ENCODE data around the gene CELF4.

Gene CELF4

DNA sequence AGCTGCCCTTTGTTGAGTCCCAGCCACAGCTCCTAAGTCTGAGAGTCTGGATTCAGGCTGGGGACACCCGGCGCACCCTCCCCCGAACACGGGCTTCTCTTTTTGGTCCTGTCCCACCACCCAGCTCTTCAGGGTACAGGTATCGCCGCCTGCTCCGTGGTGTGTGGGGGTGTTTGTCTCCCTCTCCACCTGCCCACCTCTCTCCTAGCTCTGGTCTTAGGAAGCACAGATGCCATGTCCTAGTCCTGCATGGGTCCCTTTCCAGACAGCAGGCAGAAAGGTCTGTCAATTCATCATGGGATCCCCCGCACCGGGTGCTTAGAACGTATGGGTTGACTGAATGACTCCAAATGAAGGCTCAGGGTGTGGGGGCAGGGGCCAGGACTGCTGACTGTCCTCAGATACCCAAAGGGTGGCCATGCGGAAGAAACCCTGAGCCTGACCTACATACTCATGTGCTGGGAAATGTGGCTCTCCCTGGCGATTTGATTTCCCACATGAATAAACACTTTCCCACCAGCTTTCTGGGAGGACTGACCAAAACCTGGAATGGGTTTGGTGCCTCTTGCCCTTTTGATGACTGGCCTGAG, 156.8 kb downstream of the CELF4 start:
- Histone ChIP-seq H3K27me3 (ENCODE audit: control insufficient read depth, insufficient read depth, low read length) (no peaks in the 10 kb centered on the region), H3K79me2 (no peaks in the 10 kb centered on the region), H2AFZ (no peak overlapping the region), H3K36me3 (ENCODE audit: control insufficient read depth, insufficient read depth, low read length) (no peaks in the 10 kb centered on the region), H3K4me2 (ENCODE audit: low read length) (no peak overlapping the region), H3K9ac (no peak overlapping the region), H3K4me1 (no peaks in the 10 kb centered on the region), H3K9me3 (ENCODE audit: control insufficient read depth, low read length) (no peaks in the 10 kb centered on the region), H3K4me3 (ENCODE audit: low read depth, low read length) (no peak overlapping the region), H3K27ac (no peak overlapping the region)
- TF ChIP-seq, protein P1, sequence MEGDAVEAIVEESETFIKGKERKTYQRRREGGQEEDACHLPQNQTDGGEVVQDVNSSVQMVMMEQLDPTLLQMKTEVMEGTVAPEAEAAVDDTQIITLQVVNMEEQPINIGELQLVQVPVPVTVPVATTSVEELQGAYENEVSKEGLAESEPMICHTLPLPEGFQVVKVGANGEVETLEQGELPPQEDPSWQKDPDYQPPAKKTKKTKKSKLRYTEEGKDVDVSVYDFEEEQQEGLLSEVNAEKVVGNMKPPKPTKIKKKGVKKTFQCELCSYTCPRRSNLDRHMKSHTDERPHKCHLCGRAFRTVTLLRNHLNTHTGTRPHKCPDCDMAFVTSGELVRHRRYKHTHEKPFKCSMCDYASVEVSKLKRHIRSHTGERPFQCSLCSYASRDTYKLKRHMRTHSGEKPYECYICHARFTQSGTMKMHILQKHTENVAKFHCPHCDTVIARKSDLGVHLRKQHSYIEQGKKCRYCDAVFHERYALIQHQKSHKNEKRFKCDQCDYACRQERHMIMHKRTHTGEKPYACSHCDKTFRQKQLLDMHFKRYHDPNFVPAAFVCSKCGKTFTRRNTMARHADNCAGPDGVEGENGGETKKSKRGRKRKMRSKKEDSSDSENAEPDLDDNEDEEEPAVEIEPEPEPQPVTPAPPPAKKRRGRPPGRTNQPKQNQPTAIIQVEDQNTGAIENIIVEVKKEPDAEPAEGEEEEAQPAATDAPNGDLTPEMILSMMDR (IDR thresholded peaks at IDR 0.05): no peak

DNA sequence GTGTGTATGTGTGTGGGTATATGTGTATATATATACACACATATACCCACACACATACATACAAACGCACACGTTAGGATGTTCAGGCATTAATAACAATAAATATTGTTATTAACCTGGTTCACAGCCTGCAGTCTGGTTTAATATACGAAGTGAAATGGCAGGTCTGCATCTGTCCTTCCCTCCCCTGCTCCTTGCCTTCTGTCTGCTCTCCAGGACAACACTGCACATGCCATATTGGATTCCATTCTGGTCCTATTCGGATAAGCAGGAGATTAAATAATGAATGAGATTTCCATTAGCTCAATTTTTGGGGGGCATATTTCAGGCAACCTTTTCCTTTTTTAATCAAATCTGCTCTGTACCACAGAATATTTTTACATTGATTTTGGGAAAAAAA, 158.0 kb downstream of the CELF4 start:
- Histone ChIP-seq H3K79me2 (no peaks in the 10 kb centered on the region), H3K9me3 (ENCODE audit: control insufficient read depth, low read length) (no peaks in the 10 kb centered on the region), H3K4me3 (ENCODE audit: low read depth, low read length) (no peak overlapping the region), H2AFZ (no peak overlapping the region), H3K4me1 (no peaks in the 10 kb centered on the region), H3K27ac (no peak overlapping the region), H3K9ac (no peak overlapping the region), H3K4me2 (ENCODE audit: low read length) (no peak overlapping the region), H3K36me3 (ENCODE audit: control insufficient read depth, insufficient read depth, low read length) (no peaks in the 10 kb centered on the region), H3K27me3 (ENCODE audit: control insufficient read depth, insufficient read depth, low read length) (no peaks in the 10 kb centered on the region)
- TF ChIP-seq, protein P1 (IDR thresholded peaks at IDR 0.05): no peak

DNA sequence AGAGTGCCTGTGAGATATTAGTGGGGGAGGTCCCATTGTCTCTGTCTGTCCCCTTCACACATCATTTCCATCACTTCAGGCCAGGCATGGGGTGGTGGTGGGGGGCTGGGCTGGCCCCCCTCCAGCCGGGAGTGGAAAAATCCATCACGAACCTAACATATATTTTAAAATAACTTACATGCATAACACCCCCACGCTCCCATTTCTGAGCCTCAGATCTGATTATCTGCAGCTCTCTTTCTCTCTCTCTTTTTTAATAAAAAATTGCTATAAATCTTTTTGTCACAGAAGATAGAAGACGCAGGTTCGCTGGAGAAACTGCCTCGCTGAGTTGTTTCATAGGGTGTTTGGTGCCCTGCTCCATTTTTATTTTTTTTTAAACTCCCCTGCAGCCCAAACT, 159.8 kb downstream of the CELF4 start:
- TF ChIP-seq, protein P1 (IDR thresholded peaks at IDR 0.05): no peak
- Histone ChIP-seq H3K27me3 (ENCODE audit: control insufficient read depth, insufficient read depth, low read length) (no peaks in the 10 kb centered on the region), H3K36me3 (ENCODE audit: control insufficient read depth, insufficient read depth, low read length) (no peaks in the 10 kb centered on the region), H3K4me2 (ENCODE audit: low read length) (no peak overlapping the region), H3K4me1 (no peaks in the 10 kb centered on the region), H3K27ac (no peak overlapping the region), H3K4me3 (ENCODE audit: low read depth, low read length) (no peak overlapping the region), H2AFZ (no peak overlapping the region), H3K9ac (no peak overlapping the region), H3K79me2 (no peaks in the 10 kb centered on the region), H3K9me3 (ENCODE audit: control insufficient read depth, low read length) (no peaks in the 10 kb centered on the region)

DNA sequence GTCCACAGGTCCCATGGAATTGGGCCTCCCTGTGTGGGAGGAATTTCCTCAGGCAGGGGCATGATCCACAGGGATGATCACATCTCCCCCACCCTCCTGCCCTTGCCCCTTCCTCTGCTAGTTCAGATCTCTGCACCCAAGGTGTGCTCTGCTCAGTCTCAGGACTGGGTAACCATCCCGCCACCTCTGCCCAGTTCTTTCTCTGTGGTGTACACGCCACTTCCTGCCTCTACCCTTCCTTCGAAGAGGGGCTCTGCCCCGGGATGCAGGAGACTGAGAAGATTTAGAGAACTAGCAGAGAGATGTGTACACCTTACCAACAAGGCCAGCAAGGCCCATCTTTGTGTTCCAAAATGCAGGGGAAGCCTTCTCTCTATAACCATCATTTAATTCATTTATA, 160.4 kb downstream of the CELF4 start:
- Histone ChIP-seq H3K9me3 (ENCODE audit: control insufficient read depth, low read length) (no peaks in the 10 kb centered on the region), H3K36me3 (ENCODE audit: control insufficient read depth, insufficient read depth, low read length) (no peaks in the 10 kb centered on the region), H3K27ac (no peak overlapping the region)

DNA sequence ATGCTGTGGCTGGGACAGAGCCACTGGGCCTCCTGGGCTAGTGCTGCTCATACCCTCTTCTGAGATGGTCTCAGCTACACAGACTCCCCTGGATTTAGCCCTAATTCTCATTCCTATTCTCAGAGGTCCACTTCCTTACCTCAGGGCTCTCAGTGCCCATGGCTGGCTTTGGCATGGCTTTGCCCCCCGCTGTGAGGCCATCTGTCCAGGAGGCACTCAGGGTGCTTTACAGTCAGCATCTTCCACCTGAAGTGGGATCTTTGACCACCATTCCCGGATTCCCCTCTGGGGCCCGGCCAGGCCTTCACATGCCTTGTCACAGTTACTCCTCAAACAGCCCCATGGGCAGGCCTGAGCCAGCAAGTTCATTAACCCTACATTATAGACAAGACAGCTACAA, 161.8 kb downstream of the CELF4 start:
- H3K4me2 ChIP-seq (ENCODE audit: low read length): no peak overlapping the region
- no peaks in the 10 kb centered on the region for H3K36me3 ChIP-seq (ENCODE audit: control insufficient read depth, insufficient read depth, low read length)
- H3K9me3 ChIP-seq (ENCODE audit: control insufficient read depth, low read length): no peaks in the 10 kb centered on the region
- H3K9ac ChIP-seq: no peak overlapping the region
- H3K4me1 ChIP-seq: no peaks in the 10 kb centered on the region
- H3K27ac ChIP-seq: no peak overlapping the region
- TF ChIP-seq, protein P1 (IDR thresholded peaks at IDR 0.05): no peak
- H2AFZ ChIP-seq: no peak overlapping the region
- no peaks in the 10 kb centered on the region for H3K79me2 ChIP-seq
- no peaks in the 10 kb centered on the region for H3K27me3 ChIP-seq (ENCODE audit: control insufficient read depth, insufficient read depth, low read length)
- H3K4me3 ChIP-seq (ENCODE audit: low read depth, low read length): no peak overlapping the region

More for the DNA sequence above, 160.4 kb downstream of the CELF4 start:
- Histone ChIP-seq H3K9ac (no peak overlapping the region), H2AFZ (no peak overlapping the region), H3K4me1 (no peaks in the 10 kb centered on the region), H3K27me3 (ENCODE audit: control insufficient read depth, insufficient read depth, low read length) (no peaks in the 10 kb centered on the region), H3K4me2 (ENCODE audit: low read length) (no peak overlapping the region), H3K79me2 (no peaks in the 10 kb centered on the region), H3K4me3 (ENCODE audit: low read depth, low read length) (no peak overlapping the region)
- TF ChIP-seq, protein P1 (IDR thresholded peaks at IDR 0.05): no peak
